MM.1S (cell line): Measurements from ENCODE around the gene DOK3.

ENCODE experiments used
- DNase-seq: peaks from one replicate; pipeline ENCODE4 v3.0.0-alpha.2; 2015
- H2AFZ ChIP-seq: fragments of 300-600 bp; sonication (generic); 2 replicates; pipeline ENCODE4 v1.6.0; 2016; ENCODE audit warnings: antibody characterized with exemption, low read length
- H3F3A ChIP-seq: fragments of 300-600 bp; sonication (generic); 2 replicates; pipeline ENCODE4 v1.6.1; 2016; ENCODE audit warnings: mild to moderate bottlenecking, antibody characterized with exemption, low read length, moderate library complexity, mixed read lengths; ENCODE audit not compliant: insufficient read depth
- H3K27ac ChIP-seq: fragments of 300-600 bp; sonication (generic); 2 replicates; pipeline ENCODE4 v1.5.1; 2016; ENCODE audit warnings: mild to moderate bottlenecking, low read length
- H3K27me3 ChIP-seq: fragments of 300-600 bp; sonication (generic); replicated peaks from 2 replicates; pipeline ENCODE4 v1.6.0; 2016; ENCODE audit warnings: low read length; ENCODE audit not compliant: insufficient read depth
- H3K36me3 ChIP-seq: fragments of 300-600 bp; sonication (generic); replicated peaks from 2 replicates; pipeline ENCODE4 v1.6.1; 2016; ENCODE audit warnings: mild to moderate bottlenecking, low read length, mixed read lengths; ENCODE audit not compliant: insufficient read depth
- H3K4me1 ChIP-seq: fragments of 300-600 bp; sonication (generic); 2 replicates; pipeline ENCODE4 v1.6.1; 2016; ENCODE audit warnings: low read length, mixed read lengths
- H3K4me2 ChIP-seq: fragments of 300-600 bp; sonication (generic); 2 replicates; pipeline ENCODE4 v1.6.0; 2016; ENCODE audit warnings: low read depth, low read length
- H3K4me3 ChIP-seq: fragments of 300-600 bp; sonication (generic); 2 replicates; pipeline ENCODE4 v1.5.1; 2016; ENCODE audit warnings: low read length, mixed read lengths
- H3K79me2 ChIP-seq: fragments of 300-600 bp; sonication (generic); 2 replicates; pipeline ENCODE4 v1.6.1; 2016; ENCODE audit warnings: mixed run types, low read length, mixed read lengths
- H3K9ac ChIP-seq: fragments of 300-600 bp; sonication (generic); 2 replicates; pipeline ENCODE4 v1.6.1; 2016; ENCODE audit warnings: low read length, mixed read lengths
- H3K9me2 ChIP-seq: fragments of 300-600 bp; sonication (generic); replicated peaks from 2 replicates; pipeline ENCODE4 v1.6.1; 2016; ENCODE audit warnings: mild to moderate bottlenecking, low read length, mixed read lengths; ENCODE audit not compliant: insufficient read depth
- H3K9me3 ChIP-seq: fragments of 300-600 bp; sonication (generic); replicated peaks from 2 replicates; pipeline ENCODE4 v1.6.1; 2016; ENCODE audit warnings: mild to moderate bottlenecking, low read length, mixed read lengths; ENCODE audit not compliant: insufficient read depth
- H4K20me1 ChIP-seq: fragments of 300-600 bp; sonication (generic); 2 replicates; pipeline ENCODE4 v1.6.1; 2016; ENCODE audit warnings: mild to moderate bottlenecking, low read length, moderate library complexity, mixed read lengths; ENCODE audit not compliant: insufficient read depth
- EZH2 ChIP-seq: fragments of 300-600 bp; sonication (generic); optimal IDR thresholded peaks from 2 replicates; pipeline ENCODE3; 2017; ENCODE audit warnings: low read depth, mild to moderate bottlenecking, antibody characterized with exemption, low read length, mixed read lengths
- EZH2phosphoT487 ChIP-seq: fragments of 300-600 bp; sonication (generic); IDR thresholded peaks from 2 replicates; pipeline ENCODE4 v1.6.1; 2018; ENCODE audit warnings: antibody characterized with exemption, low read length
- TF ChIP-seq, protein P1 (sequence below): fragments of 300-600 bp; sonication (generic); IDR thresholded peaks from 2 replicates; pipeline ENCODE4 v1.5.1; 2016; ENCODE audit warnings: antibody characterized with exemption, low read length, mixed read lengths

DOK3 gene

DNA sequence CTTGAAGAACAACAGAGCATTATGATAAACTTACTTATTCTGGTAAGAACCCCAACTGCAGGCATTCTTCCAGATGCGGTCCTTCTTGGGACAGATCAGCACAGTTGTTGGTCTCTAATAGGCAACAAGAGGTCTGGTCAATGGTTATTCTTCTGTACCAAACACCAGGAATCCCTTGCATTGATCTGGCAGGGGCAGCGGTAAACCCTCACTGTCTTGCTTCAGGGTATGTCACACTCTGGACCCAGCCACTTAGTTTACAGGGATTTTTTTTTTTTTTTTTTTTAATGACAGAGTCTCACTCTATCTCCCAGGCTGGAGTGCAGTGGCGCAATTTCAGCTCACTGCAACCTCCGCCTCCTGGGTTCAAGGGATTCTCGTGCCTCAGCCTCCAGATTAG, 46.0 kb upstream of the DOK3 start:
- DNase-seq: no peak
- Histone ChIP-seq H3K9me2 (no peaks in the 10 kb centered on the region), H3K9me3 (no peaks in the 10 kb centered on the region), H4K20me1 (peaks cover 4% of the 10 kb centered on the region; the same call in 1 of the 2 replicates), H3F3A (no peaks in the 10 kb centered on the region), H3K4me2 (no peak overlapping the region), H3K4me1 (peaks cover 7% of the 10 kb centered on the region), H2AFZ (no peak overlapping the region), H3K27ac (no peak overlapping the region), H3K79me2 (peaks cover 40% of the 10 kb centered on the region), H3K4me3 (no peak overlapping the region), H3K27me3 (no peaks in the 10 kb centered on the region), H3K36me3 (no peaks in the 10 kb centered on the region), H3K9ac (no peak overlapping the region)
- TF ChIP-seq, protein P1, sequence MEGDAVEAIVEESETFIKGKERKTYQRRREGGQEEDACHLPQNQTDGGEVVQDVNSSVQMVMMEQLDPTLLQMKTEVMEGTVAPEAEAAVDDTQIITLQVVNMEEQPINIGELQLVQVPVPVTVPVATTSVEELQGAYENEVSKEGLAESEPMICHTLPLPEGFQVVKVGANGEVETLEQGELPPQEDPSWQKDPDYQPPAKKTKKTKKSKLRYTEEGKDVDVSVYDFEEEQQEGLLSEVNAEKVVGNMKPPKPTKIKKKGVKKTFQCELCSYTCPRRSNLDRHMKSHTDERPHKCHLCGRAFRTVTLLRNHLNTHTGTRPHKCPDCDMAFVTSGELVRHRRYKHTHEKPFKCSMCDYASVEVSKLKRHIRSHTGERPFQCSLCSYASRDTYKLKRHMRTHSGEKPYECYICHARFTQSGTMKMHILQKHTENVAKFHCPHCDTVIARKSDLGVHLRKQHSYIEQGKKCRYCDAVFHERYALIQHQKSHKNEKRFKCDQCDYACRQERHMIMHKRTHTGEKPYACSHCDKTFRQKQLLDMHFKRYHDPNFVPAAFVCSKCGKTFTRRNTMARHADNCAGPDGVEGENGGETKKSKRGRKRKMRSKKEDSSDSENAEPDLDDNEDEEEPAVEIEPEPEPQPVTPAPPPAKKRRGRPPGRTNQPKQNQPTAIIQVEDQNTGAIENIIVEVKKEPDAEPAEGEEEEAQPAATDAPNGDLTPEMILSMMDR: no peak
- TF ChIP-seq EZH2: no peak
- TF ChIP-seq EZH2phosphoT487: no peak

DNA sequence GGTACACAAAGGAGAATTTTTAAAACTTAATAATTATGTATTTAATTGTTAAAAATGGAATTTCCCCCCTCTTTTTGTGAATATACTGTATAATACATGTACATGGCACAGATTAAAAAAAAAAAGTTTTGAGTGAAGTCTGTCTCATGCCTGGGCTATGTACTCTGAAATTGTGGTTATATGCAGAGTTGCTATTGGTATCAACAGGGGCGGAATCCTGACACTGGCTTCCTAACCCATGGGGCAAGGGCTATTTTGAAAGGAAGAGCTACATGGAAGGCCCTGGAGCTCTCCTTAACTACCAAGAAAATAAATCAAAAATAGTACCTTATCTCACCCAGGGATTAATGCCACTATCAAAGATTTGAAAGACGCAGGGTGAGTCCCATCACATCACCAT, 45.6 kb upstream of the DOK3 start:
- Histone ChIP-seq H3K9me3 (no peaks in the 10 kb centered on the region), H3K4me2 (peak overlapping the region; percentile 96), H3K4me3 (peak overlapping the region; percentile 90), H4K20me1 (peaks cover 4% of the 10 kb centered on the region; the same call in 1 of the 2 replicates), H3K9ac (no peak overlapping the region), H2AFZ (peak overlapping the region; percentile 98; the same call in 1 of the 2 replicates), H3K79me2 (peaks cover 44% of the 10 kb centered on the region), H3K36me3 (no peaks in the 10 kb centered on the region), H3K27ac (no peak overlapping the region), H3K27me3 (no peaks in the 10 kb centered on the region), H3K4me1 (peaks cover 7% of the 10 kb centered on the region), H3K9me2 (no peaks in the 10 kb centered on the region), H3F3A (no peaks in the 10 kb centered on the region)
- TF ChIP-seq, protein P1: no peak
- TF ChIP-seq EZH2 (no peak), EZH2phosphoT487 (no peak)
- no peak for DNase-seq

DNA sequence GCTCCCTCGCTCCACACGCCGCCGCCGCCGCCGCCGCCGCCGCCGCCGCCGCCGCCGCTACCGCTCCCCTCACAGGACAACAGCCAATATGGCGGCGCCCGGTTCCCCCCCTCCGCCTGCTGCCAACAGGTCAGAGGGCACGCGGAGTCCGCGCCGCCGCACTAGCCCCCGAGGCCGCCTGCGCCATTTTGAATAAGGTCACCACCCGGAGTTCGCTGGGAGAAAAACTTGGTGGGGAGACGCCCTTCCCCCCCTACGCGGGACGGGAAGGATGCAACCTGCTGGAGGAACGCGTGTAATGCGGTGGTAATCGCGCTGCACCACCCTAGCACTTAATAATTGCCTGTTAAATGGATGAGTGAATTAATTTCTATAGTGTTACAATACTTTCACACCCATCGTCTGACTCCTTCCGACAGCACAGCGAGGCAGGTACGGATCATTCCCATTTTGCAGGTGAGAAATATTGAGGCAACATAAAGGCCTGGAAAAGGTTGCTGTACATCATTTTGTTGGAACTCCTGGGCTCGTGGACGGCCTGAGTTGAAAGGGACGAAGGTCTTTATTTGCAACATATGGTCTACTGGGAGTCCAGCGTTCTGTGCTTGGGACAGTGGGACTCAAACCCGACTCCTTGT, 45.0 kb upstream of the DOK3 start, which contains the start of gene FAM193B:
FAM193B (minus strand) TSS at position 90 of the 638 bp plus-strand sequence. CDS start 105 bp downstream, outside the sequence.
- H3K27ac ChIP-seq: no peak within 1 kb of the TSS
- peak; percentile 93 for DNase-seq

More for the DNA sequence above, 45.0 kb upstream of the DOK3 start, which contains the start of gene FAM193B:
- TF ChIP-seq, protein P1: peak; percentile 34
- TF ChIP-seq EZH2 (no peak), EZH2phosphoT487 (no peak)
- Histone ChIP-seq H3K79me2 (peaks cover 50% of the 10 kb centered on the region), H3K9me3 (no peaks in the 10 kb centered on the region), H3K4me1 (peaks cover 7% of the 10 kb centered on the region), H3K4me3 (peak within 1 kb of the TSS; percentile 90), H3K27me3 (no peaks in the 10 kb centered on the region), H3K36me3 (no peaks in the 10 kb centered on the region), H3K9ac (peak within 1 kb of the TSS; percentile 63), H3K4me2 (peak within 1 kb of the TSS; percentile 96), H3F3A (no peaks in the 10 kb centered on the region), H2AFZ (peak within 1 kb of the TSS; percentile 98), H3K9me2 (no peaks in the 10 kb centered on the region), H4K20me1 (peaks cover 8% of the 10 kb centered on the region; the same call in 1 of the 2 replicates)
